Hematopoietic multipotent progenitor cell treated with erythropoietin and hydrocortisone succinate and interleukin-3 and kit ligand, for 8 days (in vitro differentiated cells): Measurements from ENCODE around the gene PARD3B.

Source experiments
- DNase-seq: peaks from one replicate; pipeline ENCODE4 v3.0.0-alpha.2; 2015

PARD3B gene

GRCh38 chr2:205494537-205495235 lies 949.4 kb downstream of the PARD3B start:
- no peak for DNase-seq

GRCh38 chr2:205495819-205496218 lies 950.5 kb downstream of the PARD3B start:
- DNase-seq = no peak

- no peak for DNase-seq
Observed at GRCh38 chr2:205496370-205496769, 951.1 kb downstream of the PARD3B start.

- DNase-seq = no peak
Observed at GRCh38 chr2:205496772-205497171, 951.5 kb downstream of the PARD3B start.

- no peak for DNase-seq
Observed at GRCh38 chr2:205499006-205499405, 953.7 kb downstream of the PARD3B start.

GRCh38 chr2:205500065-205500464 lies 954.8 kb downstream of the PARD3B start:
- DNase-seq = no peak

- no peak for DNase-seq
Observed at GRCh38 chr2:205500951-205501350, 955.7 kb downstream of the PARD3B start.

GRCh38 chr2:205501826-205502225 lies 956.6 kb downstream of the PARD3B start:
- DNase-seq = no peak

GRCh38 chr2:205505371-205505770 lies 960.1 kb downstream of the PARD3B start:
- DNase-seq = no peak

GRCh38 chr2:205509655-205510054 lies 964.4 kb downstream of the PARD3B start:
- no peak for DNase-seq

GRCh38 chr2:205510345-205510744 lies 965.1 kb downstream of the PARD3B start:
- no peak for DNase-seq

- DNase-seq = no peak
Observed at GRCh38 chr2:205511221-205511620, 965.9 kb downstream of the PARD3B start.

GRCh38 chr2:205511641-205512040 lies 966.4 kb downstream of the PARD3B start:
- DNase-seq = no peak

GRCh38 chr2:205520311-205520710 lies 975.0 kb downstream of the PARD3B start:
- no peak for DNase-seq

- DNase-seq = no peak
Observed at GRCh38 chr2:205524656-205525055, 979.4 kb downstream of the PARD3B start.

- DNase-seq = no peak
Observed at GRCh38 chr2:205527801-205528200, 982.5 kb downstream of the PARD3B start.

GRCh38 chr2:205531072-205531471 lies 985.8 kb downstream of the PARD3B start:
- DNase-seq = no peak

- no peak for DNase-seq
Observed at GRCh38 chr2:205531489-205532148, 986.3 kb downstream of the PARD3B start.

GRCh38 chr2:205535001-205535400 lies 989.7 kb downstream of the PARD3B start:
- DNase-seq = no peak

GRCh38 chr2:205539603-205540002 lies 994.3 kb downstream of the PARD3B start:
- no peak for DNase-seq

- no peak for DNase-seq
Observed at GRCh38 chr2:205540036-205540435, 994.8 kb downstream of the PARD3B start.

GRCh38 chr2:205543262-205543843 lies 998.1 kb downstream of the PARD3B start:
- DNase-seq = no peak

GRCh38 chr2:205543937-205544702 lies 998.8 kb downstream of the PARD3B start:
- DNase-seq = no peak
